HUES48 (cell line): ENCODE measurements around the gene KIAA1217.

Experiments used
- H3K27ac ChIP-seq: one replicate; pipeline ENCODE4 v1.7.0; 2013; ENCODE audit warnings: low read depth, low read length, inconsistent platforms
- H3K27me3 ChIP-seq: 2 replicates; pipeline ENCODE4 v1.6.1; 2013; ENCODE audit warnings: mild to moderate bottlenecking, low read length; ENCODE audit not compliant: control insufficient read depth, insufficient read depth
- H3K36me3 ChIP-seq: 2 replicates; pipeline ENCODE4 v1.6.1; 2013; ENCODE audit warnings: low read length; ENCODE audit not compliant: control insufficient read depth, insufficient read depth
- H3K4me1 ChIP-seq: 2 replicates; pipeline ENCODE4 v1.6.1; 2013; ENCODE audit warnings: mild to moderate bottlenecking, low read length; ENCODE audit not compliant: control insufficient read depth, insufficient read depth
- H3K4me3 ChIP-seq: 2 replicates; pipeline ENCODE4 v1.5.1; 2013; ENCODE audit warnings: mild to moderate bottlenecking, low read depth, low read length
- H3K9ac ChIP-seq: 2 replicates; pipeline ENCODE4 v1.6.1; 2013; ENCODE audit warnings: mild to moderate bottlenecking, low read depth, low read length, moderate library complexity
- H3K9me3 ChIP-seq: 2 replicates; pipeline ENCODE4 v1.6.1; 2013; ENCODE audit warnings: low read length; ENCODE audit not compliant: control insufficient read depth, insufficient read depth

Gene KIAA1217

DNA sequence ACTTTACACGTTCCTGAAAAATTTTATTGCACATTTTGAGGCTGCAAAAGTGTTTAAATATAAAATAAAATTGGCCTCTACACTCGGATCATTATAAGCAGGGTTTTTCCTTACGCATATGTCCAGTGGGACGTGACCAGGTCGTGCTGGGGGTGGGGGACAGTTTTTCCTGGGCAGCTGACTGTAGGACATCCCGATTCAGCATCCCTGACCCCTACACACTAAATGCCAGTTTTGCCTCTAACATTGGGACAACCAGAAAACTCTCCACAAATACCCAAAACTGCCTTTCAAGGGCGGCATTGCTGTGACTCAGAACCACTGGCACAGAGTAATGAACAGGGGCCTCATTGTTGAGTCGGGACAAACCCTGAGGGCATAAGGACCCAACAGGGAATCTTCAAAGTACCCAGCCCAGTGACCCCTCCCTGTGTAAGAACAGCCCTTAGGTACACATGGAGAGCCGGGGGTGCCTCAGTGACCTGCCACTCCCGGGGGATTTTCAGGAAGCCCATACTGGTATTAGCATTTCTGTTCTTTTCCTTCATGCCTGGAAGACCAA is 344.2 kb downstream of the KIAA1217 start:
- Histone ChIP-seq H3K27ac (no peak overlapping the region), H3K9me3 (no peaks in the 10 kb centered on the region), H3K4me3 (no peak overlapping the region), H3K9ac (no peak overlapping the region), H3K27me3 (no peaks in the 10 kb centered on the region), H3K36me3 (no peaks in the 10 kb centered on the region), H3K4me1 (peaks cover 13% of the 10 kb centered on the region)

DNA sequence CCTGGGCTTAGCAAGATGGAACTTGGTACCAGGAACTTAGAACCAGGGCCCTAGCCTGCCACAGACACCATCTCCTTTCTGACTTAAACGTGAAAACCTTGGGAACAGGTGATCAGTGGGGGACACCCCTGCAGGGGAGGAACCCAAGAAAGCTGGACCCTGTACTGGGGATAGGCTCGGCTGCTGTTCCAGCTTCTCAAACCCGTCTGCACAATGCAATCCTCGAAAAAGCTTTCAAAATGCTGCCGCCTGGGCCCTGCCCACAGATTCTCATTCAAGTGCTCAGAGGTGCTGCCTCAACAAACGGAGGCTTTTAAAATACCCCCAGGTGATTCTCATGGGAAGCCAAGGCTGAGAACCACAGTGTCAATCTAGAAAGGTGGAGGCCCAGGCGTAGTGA is 345.1 kb downstream of the KIAA1217 start:
- H3K4me3 ChIP-seq, result no peak overlapping the region
- H3K27ac ChIP-seq, result no peak overlapping the region
- H3K9ac ChIP-seq, result no peak overlapping the region
- peaks cover 13% of the 10 kb centered on the region for H3K4me1 ChIP-seq
- H3K9me3 ChIP-seq, result no peaks in the 10 kb centered on the region
- H3K27me3 ChIP-seq, result no peaks in the 10 kb centered on the region
- H3K36me3 ChIP-seq, result no peaks in the 10 kb centered on the region

DNA sequence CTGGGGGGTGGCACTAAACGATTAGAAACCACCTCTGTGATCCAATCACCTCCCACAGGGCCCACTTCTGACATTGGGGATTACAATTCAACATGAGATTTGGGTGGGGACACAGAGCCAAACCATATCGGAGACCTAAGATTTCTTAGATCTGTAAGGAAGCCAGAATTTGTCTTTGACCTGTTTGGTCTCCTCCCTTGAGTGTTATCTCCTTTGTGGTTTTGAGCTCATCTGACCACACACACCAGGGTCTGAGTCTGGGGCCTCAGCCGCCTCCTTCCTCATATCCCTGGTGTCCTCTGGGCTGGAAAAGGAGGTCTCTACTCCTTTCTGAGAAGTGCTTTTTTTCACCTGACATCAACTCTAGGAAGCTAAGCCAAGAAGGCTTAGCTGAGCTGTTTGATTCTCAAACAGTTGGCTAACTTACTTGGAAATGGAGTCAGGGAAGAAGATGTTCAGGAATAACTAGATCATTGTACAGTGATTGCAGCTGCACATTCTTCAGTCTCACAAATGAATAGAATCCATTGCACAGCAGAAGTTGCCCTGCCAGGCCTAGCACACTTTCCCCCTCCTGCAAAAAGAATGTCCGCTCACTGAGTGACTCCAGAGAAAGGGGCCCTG is 347.3 kb downstream of the KIAA1217 start:
- Histone ChIP-seq H3K36me3 (no peaks in the 10 kb centered on the region), H3K4me3 (no peak overlapping the region), H3K9ac (no peak overlapping the region), H3K4me1 (peaks cover 13% of the 10 kb centered on the region), H3K27ac (no peak overlapping the region), H3K27me3 (no peaks in the 10 kb centered on the region), H3K9me3 (0 out of 2 replicates have a peak, but pooled peaks cover 5% of the 10 kb centered on the region)

DNA sequence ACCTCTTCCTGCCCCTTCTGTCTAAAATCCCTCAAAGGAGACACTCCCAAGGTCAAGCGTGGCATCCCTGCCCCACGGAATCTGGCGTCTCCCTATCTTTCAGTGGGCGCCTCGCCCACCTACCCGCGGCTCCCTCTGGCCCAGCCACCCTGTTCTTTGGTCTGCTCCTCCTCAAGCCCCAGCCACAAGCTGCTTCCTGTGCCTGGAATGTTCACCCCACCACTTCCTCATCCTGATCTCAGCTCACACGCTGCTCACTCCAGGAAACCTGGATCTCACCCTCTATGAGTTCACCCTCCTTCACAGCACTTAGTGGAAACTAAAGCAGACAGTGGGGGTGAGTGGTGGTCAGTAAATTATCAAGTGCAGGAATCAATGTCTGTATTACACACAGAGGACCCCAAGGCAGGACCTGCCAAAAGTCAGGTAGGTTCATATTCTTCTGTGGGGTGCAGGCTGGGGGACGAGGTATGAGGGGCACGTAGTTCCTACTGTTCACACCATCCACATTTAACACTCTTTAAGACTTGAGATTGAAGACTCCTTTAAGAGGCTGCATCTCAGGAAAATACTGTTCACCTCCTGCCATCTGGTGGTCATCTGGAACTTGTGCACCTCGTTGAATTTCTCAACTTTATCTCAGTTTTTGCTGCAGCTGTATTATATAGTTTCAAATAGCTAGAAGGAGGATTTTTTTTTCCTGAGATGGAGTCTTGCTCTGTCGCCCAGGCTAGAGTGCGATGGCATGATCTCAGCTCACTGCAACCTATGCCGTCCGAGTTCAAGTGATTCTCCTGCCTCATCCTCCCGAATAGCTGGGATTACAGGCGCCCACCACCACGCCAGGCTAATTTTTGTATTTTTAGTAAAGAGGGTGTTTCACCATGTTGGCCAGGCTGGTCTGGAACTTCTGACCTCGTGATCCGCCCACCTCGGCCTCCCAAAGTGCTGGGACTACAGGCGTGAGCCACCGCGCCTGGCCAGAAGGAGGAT is 348.1 kb downstream of the KIAA1217 start:
- Histone ChIP-seq H3K36me3 (no peaks in the 10 kb centered on the region), H3K9ac (no peak overlapping the region), H3K27ac (no peak overlapping the region), H3K27me3 (no peaks in the 10 kb centered on the region), H3K4me3 (no peak overlapping the region), H3K4me1 (peaks cover 5% of the 10 kb centered on the region), H3K9me3 (0 out of 2 replicates have a peak, but pooled peaks cover 5% of the 10 kb centered on the region)

DNA sequence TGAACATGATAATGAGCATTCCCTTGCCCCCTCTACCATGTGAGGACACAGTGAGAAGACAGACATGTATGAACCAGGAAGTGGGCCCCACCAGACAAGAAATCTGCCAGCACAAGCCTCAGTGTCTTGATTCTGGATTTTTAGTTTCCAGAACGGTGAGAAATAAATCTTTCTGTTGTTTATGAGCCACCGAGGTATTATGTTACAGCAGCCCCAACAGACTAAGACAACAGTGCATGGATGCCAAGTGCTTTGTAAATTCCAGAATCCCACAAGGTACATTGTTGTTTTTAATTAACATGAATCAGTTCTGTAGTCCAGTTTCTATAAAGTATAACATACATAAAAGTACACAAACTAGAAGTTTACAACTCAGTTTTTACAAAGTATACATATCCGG is 352.5 kb downstream of the KIAA1217 start:
- Histone ChIP-seq H3K9me3 (0 out of 2 replicates have a peak, but pooled peaks cover 5% of the 10 kb centered on the region), H3K27me3 (no peaks in the 10 kb centered on the region), H3K9ac (no peak overlapping the region), H3K4me1 (no peaks in the 10 kb centered on the region), H3K27ac (no peak overlapping the region), H3K36me3 (no peaks in the 10 kb centered on the region), H3K4me3 (no peak overlapping the region)

DNA sequence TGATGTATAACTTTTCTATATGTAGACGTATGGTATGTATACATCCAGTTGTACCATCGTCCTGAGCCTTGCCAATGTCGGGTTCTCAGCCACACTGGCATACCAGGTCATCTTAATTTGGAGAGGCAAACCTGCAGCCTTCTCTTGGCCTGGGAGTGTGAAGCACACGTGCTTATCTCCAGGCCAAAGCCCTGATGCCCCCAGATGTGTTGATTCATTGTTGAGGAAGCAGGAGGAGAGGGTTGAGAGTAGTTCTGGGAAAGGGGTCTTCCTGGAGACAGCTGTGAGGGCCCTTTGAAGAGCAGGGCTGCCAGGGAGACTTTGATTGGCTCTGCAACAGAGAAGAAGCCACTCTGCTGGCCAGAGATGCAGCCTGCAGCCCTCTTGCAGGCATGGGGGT is 359.1 kb downstream of the KIAA1217 start:
- no peaks in the 10 kb centered on the region for H3K9me3 ChIP-seq
- no peak overlapping the region for H3K4me3 ChIP-seq
- H3K27me3 ChIP-seq, result no peaks in the 10 kb centered on the region
- no peak overlapping the region for H3K27ac ChIP-seq
- no peaks in the 10 kb centered on the region for H3K36me3 ChIP-seq
- H3K9ac ChIP-seq, result no peak overlapping the region
- no peaks in the 10 kb centered on the region for H3K4me1 ChIP-seq

DNA sequence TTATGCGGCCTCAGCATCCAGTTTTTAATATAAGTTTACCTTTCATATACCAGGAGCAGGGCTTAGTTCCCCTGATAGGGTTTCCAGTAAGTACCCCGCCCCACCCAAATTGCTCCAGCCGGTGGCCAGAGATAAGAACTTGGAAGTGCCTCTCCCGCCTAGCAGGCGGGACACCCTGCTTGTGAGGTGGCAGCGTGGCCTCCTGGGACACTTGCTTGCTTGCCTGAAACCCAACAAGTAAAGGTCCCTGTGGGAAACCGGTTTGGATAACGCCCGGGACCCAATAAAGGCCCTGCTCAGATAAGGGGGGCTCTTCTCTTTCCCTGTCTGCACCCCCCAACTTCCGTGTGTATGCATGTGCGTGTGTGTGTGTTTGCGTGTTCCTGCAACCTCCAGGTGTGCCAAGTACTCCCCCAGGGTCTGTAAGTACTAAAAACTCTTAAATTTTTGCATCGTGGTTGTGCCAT is 360.4 kb downstream of the KIAA1217 start:
- no peak overlapping the region for H3K9ac ChIP-seq
- H3K4me3 ChIP-seq, result no peak overlapping the region
- H3K4me1 ChIP-seq, result no peaks in the 10 kb centered on the region

DNA sequence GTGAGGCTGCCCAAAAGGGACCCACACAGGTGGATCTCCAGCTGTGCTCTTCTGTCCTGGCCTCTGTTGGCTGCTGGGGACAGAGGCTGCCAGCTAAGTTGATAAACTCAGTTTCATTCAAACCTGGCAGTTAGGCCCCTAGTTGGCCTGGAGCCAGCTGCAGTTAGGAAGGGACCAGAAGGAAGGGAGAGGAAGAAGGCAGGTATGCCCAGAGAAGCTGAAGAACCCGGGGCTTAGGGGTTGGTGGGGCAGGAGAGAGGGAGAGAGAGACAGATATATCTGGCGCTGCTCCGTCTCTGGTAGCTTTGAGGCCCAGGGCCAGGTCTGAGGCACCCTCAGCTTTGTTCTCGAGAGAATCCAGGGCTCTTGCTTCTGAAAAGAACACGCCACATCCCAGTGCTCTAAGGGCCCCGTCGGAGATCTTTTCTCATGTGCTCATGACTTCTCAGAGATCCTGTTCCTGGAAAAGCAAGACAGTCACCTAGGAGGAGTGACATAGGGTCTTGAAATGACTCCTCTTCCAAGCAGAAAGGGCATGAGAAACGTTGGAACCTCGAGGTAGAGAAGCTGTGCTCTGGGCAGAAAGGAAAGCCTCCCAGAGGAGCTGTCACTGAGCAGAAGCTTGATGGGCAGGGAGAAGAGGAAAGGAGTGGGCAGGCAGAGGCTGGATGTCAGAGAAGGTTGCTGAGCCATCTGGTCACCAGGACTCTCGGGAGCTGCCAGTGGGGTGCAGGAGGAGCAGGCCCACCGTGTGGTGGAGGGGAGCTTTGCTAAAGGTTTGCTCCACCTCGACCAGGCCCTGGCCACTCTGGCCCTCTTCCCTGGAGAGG is 361.1 kb downstream of the KIAA1217 start:
- H3K4me1 ChIP-seq, result no peaks in the 10 kb centered on the region
- no peak overlapping the region for H3K4me3 ChIP-seq
- H3K27ac ChIP-seq, result no peak overlapping the region
- no peak overlapping the region for H3K9ac ChIP-seq
- H3K36me3 ChIP-seq, result no peaks in the 10 kb centered on the region
- no peaks in the 10 kb centered on the region for H3K27me3 ChIP-seq
- H3K9me3 ChIP-seq, result no peaks in the 10 kb centered on the region

More for the DNA sequence above, 360.4 kb downstream of the KIAA1217 start:
- no peaks in the 10 kb centered on the region for H3K27me3 ChIP-seq
- H3K27ac ChIP-seq, result no peak overlapping the region
- no peaks in the 10 kb centered on the region for H3K36me3 ChIP-seq
- H3K9me3 ChIP-seq, result no peaks in the 10 kb centered on the region

DNA sequence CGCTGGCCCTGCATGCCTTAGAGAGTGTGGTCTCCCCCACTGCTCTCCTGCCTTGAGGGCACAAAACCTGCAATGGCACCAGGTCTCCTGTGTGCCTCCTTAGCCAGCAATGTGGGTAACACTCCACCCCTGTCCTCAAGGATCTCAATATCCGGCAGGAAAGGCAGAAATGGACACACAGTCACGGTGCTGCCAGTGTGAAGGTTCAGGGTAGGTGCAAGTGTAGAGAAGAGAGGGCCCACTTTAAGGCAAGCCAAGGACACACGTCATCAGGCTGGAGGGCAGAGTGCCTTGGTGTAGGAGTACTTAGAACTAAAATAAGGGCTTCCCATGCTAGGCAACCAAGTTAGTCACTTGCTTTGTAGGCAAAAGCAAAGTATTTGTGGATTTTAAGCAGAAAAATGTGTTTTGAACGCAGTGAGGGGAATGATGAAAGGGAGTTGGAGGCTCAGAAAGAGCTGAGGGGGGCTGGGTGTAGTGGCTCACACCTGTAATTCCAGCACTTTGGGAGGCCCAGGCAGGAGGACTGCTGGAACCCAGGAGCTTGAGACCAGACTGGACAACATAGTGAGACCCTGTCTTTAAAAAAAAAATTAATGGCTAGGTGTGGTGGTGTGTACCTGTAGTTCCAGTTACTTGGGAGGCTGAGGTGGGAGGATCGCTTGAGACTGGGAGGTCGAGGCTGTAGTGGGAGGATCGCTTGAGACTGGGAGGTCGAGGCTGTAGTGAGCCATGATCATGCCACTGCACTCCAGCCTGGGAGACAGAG is 361.9 kb downstream of the KIAA1217 start:
- Histone ChIP-seq H3K27me3 (no peaks in the 10 kb centered on the region), H3K9ac (no peak overlapping the region), H3K4me1 (no peaks in the 10 kb centered on the region), H3K4me3 (no peak overlapping the region), H3K27ac (no peak overlapping the region), H3K9me3 (no peaks in the 10 kb centered on the region), H3K36me3 (no peaks in the 10 kb centered on the region)

DNA sequence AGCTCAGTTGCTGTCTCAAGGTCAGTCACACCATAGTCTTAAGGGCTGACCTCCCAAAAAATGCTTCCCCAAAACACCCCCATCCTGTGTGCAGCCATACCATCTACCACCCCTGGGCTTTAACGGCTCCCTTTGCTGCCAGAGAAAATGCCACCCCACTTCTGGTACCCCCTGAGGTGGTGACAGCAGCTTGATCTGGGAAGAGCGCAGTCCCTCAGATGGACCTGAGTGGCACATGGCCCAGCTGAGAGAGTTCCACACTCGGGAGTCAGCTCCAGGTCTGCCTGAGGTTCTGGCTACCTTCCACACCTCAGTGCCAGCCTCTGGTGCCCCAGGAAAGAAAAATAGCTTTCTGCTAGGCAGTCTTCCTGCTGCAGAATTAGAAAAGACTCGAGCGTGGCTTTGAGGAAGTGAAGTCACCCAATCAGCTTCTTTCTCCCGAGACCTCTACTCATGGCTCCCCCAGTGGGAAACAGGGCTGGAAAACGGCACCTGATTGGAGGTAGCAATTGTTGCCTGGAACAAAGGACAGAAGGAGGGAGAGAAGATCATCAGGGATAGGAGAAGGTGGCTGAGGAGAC is 363.0 kb downstream of the KIAA1217 start:
- Histone ChIP-seq H3K27ac (no peak overlapping the region), H3K4me1 (no peaks in the 10 kb centered on the region), H3K9ac (no peak overlapping the region), H3K27me3 (no peaks in the 10 kb centered on the region), H3K4me3 (no peak overlapping the region), H3K9me3 (no peaks in the 10 kb centered on the region), H3K36me3 (no peaks in the 10 kb centered on the region)
